Esophagus muscularis mucosa (tissue), 4 donors: Measurements from ENCODE around the gene MPC1. TPM values are rescaled to one million over a fixed set of nuclear protein-coding genes. Genes with fewer than 3 reads are reported as not detected.
"Not testable (repeated sequence)": the region's sequence is repeated elsewhere in the genome, so short reads cannot be mapped to it uniquely, and the experiment has no call there.

Experiments used
- DNase-seq: peaks from one replicate; pipeline ENCODE4 v3.0.0-alpha.2; 2017; ENCODE audit errors: extremely low spot score
- H3K27ac ChIP-seq, 4 donors: fragments of 200-600 bp; sonication (generic); replicated peaks in 1 of 4; 1 replicate in 3 of 4; 2 replicates in 1 of 4; pipeline ENCODE4 v1.5.1; 2016 to 2019; ENCODE audit warnings: mild to moderate bottlenecking in 1 of 4
- H3K27me3 ChIP-seq, 4 donors: fragments of 200-600 bp; sonication (generic); one replicate each; pipeline versions ENCODE4 v1.5.1 to v1.6.0; 2016 to 2019
- H3K36me3 ChIP-seq, 4 donors: fragments of 200-600 bp; sonication (generic); one replicate each; pipeline ENCODE4 v1.5.1; 2016 to 2019
- H3K4me1 ChIP-seq, 4 donors: fragments of 200-600 bp; sonication (generic); one replicate each; pipeline ENCODE4 v1.5.1; 2016 to 2019
- H3K4me3 ChIP-seq, 4 donors: fragments of 200-600 bp; sonication (generic); 1 replicate in 2 of 4; 2 replicates in 2 of 4; pipeline ENCODE4 v1.5.1; 2016 to 2019; ENCODE audit warnings: mild to moderate bottlenecking in 4 of 4, moderate library complexity in 1 of 4
- H3K9me3 ChIP-seq, 4 donors: fragments of 200-600 bp; sonication (generic); 1 replicate in 3 of 4; 2 replicates in 1 of 4; pipeline ENCODE4 v1.5.1; 2016 to 2019
- EP300 ChIP-seq: sonication (generic); formaldehyde crosslinking; IDR thresholded peaks from one replicate; pipeline ENCODE4 v1.6.1; 2017; ENCODE audit warnings: antibody characterized with exemption
- POLR2A ChIP-seq: fragments of 450-650 bp; IDR thresholded peaks from one replicate; pipeline ENCODE4 v1.6.1; 2017; ENCODE audit warnings: antibody characterized with exemption, moderate library complexity, mild to moderate bottlenecking, low read depth
- POLR2AphosphoS5 ChIP-seq, 2 donors: sonication (generic); formaldehyde crosslinking; IDR thresholded peaks; one replicate each; pipeline ENCODE4 v1.6.1; 2017; ENCODE audit warnings: antibody characterized with exemption in 2 of 2
- WGBS: methylation state at CpG from one replicate; pipeline ENCODE4 v1.1.5; 2018; 5-methylcytosine and 5-hydroxymethylcytosine counted together
- intact Hi-C: fragments of 100-400 bp; cut with DNase I; formaldehyde crosslinking; loops from one replicate; pipeline ENCODE4 v1.15.1; 2023
- total RNA-seq, 4 donors: library from RNA; depleted of rRNA; stranded (reverse); fragments of >200 nt; gene quantifications; one replicate each; pipeline versions ENCODE4 v1.1.0 to v1.2.1, GENCODE V29; 2016
- TF ChIP-seq, protein P1 (sequence below), 3 experiments: fragments of 200-600 bp in 2 of 3; fragments of 450-650 bp in 1 of 3; sonication (generic) in 2 of 3; IDR thresholded peaks; one replicate each; pipeline ENCODE4 v1.5.1; 2017 to 2019; ENCODE audit warnings: antibody characterized with exemption in 3 of 3, mild to moderate bottlenecking in 2 of 3, moderate library complexity in 1 of 3

The MPC1 gene
- total RNA-seq, 4 donors from 2014 or later = 54.7 to 68.1 (median 63.1) TPM

DNA sequence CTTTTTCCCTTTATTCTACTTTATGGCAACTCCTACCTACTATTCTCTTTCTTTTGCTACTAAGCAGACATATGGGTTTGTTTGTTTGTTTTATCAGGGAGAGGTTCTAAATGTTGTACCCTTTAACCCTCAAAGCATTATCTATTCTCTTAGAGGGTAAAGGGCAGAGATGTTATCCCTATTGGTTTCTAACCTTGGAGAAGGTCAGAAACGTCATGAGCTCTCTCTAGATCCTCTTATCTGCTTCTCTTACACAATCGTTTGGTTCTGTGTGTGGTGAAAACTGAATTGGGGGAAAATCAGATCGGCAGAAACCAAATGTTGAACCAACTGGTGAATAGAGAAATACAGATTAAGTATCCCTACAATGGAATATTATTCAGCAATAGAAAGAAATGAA is 6.4 kb upstream of the MPC1 start:
- intact Hi-C loops = no loop called here
- no peak for DNase-seq
- Histone ChIP-seq H3K4me1 (peaks cover 2 to 6% (median 3%) of the 10 kb centered on the region in 4 donors), H3K4me3 (no peak overlapping the region), H3K27me3 (peaks cover 0 to 10% (median 0%) of the 10 kb centered on the region in 4 donors), H3K36me3 (no peaks in the 10 kb centered on the region), H3K9me3 (no peaks in the 10 kb centered on the region), H3K27ac (no peak overlapping the region)
- TF ChIP-seq POLR2A = no peak
- TF ChIP-seq, protein P1, sequence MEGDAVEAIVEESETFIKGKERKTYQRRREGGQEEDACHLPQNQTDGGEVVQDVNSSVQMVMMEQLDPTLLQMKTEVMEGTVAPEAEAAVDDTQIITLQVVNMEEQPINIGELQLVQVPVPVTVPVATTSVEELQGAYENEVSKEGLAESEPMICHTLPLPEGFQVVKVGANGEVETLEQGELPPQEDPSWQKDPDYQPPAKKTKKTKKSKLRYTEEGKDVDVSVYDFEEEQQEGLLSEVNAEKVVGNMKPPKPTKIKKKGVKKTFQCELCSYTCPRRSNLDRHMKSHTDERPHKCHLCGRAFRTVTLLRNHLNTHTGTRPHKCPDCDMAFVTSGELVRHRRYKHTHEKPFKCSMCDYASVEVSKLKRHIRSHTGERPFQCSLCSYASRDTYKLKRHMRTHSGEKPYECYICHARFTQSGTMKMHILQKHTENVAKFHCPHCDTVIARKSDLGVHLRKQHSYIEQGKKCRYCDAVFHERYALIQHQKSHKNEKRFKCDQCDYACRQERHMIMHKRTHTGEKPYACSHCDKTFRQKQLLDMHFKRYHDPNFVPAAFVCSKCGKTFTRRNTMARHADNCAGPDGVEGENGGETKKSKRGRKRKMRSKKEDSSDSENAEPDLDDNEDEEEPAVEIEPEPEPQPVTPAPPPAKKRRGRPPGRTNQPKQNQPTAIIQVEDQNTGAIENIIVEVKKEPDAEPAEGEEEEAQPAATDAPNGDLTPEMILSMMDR (IDR thresholded peaks at IDR 0.05) = no peak
- no peak for TF ChIP-seq EP300
- no peak for TF ChIP-seq POLR2AphosphoS5 (IDR thresholded peaks at IDR 0.05)
- 43% methylated on average over 3 of the region's 3 CpGs for WGBS

DNA sequence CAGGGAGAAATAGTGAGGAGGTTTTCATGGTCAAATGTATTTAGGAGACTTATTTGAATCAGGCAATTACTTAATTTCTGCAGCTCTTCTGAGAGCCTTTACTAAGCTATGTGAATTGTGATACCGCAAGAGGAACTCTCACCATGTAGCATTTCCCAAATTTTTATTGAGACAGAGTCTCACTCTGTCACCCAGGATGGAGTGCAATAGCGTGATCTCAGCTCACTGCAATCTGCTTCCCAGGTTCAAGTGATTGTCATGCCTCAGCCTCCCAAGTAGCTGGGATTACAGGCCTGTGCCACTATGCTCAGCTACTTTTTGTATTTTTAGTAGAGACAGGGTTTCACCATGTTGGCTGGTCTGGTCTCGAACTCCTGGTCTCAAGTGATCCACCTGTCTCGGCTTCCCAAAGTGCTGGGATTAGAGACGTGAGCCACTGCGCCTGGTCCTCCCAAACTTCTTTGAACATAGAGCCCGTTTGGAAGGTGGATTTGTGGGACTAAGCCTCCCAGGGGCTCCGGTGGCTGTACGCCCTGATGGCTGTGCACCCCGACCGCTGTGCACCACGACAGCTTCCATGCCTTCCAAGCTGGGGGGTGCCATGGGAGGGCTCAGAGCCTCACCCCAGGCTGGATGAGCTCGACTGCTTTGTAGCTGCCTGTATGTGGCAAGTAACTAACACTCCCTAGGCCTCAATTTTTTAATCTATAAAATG is 5.7 kb upstream of the MPC1 start:
- peaks cover 0 to 4% (median 0%) of the 10 kb centered on the region in 4 donors for H3K27me3 ChIP-seq
- H3K27ac ChIP-seq = no peak overlapping the region
- TF ChIP-seq, protein P1 (IDR thresholded peaks at IDR 0.05) = no peak
- TF ChIP-seq EP300 = no peak
- no peak for TF ChIP-seq POLR2AphosphoS5 (IDR thresholded peaks at IDR 0.05)
- TF ChIP-seq POLR2A = no peak
- no peak for DNase-seq
- H3K36me3 ChIP-seq = no peaks in the 10 kb centered on the region
- no peak overlapping the region for H3K4me3 ChIP-seq
- no peaks in the 10 kb centered on the region for H3K9me3 ChIP-seq
- 90% methylated on average over 11 of the region's 13 CpGs for WGBS
- intact Hi-C loops = no loop called here
- peaks cover 5 to 10% (median 7%) of the 10 kb centered on the region in 4 donors for H3K4me1 ChIP-seq

DNA sequence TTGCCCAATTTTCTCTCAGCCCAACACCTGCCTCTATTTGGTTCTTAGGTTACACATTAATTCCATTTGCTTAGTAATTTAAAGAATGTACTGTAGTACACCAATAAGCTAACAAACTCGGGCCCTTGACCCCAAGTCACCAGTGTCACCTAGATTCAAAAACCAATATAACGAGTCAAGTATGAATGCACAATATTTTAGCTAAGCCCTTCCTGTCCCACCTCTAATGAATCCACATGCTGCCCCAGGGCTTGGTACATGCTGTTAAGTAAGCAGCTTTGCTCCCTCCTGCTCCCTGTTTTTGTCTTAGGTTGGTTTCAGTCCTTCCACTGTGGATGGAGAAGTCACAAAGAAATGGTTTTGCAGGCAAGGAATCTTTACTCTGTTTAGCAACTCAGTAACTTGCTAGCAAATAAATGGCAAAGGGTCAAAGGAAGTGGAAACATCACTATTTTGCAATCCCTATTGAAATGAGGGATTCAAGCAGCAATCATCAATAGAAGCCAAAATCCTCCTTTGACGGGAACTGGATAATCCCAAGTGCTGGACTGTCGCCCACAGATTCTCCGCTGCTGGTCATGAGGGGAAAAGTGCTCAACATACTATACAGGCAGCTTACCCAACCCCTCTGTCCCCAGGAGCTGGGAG is 5.0 kb upstream of the MPC1 start:
- TF ChIP-seq POLR2AphosphoS5 (IDR thresholded peaks at IDR 0.05) (no peak), POLR2A (no peak), EP300 (no peak)
- TF ChIP-seq, protein P1 (IDR thresholded peaks at IDR 0.05) = no peak
- Histone ChIP-seq H3K9me3 (no peaks in the 10 kb centered on the region), H3K36me3 (no peaks in the 10 kb centered on the region), H3K27me3 (no peaks in the 10 kb centered on the region), H3K27ac (no peak overlapping the region), H3K4me1 (peaks cover 5 to 10% (median 7%) of the 10 kb centered on the region in 4 donors), H3K4me3 (no peak overlapping the region)
- DNase-seq = no peak
- intact Hi-C loops = no loop called here
- WGBS = 84% methylated on average over 5 of the region's 5 CpGs

DNA sequence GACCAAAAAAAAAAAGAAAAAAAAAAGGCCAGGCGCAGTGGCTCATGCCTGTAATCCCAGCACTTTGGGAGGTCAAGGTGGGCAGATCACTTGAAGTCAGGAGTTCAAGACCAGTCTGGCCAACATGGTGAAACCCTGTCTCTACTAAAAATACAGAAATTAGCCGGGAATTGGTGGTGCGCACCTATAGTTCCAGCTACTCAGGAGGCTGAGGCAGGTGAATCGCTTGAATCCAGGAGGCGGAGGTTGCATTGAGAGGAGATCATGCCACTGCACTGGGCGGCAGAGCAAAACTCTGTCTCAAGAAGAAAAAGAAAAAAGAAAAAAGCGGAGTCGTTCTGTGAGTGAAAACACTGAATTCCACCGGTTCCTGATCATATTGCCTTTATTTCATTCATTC is 4.4 kb upstream of the MPC1 start:
- WGBS = 95% methylated on average over 9 of the region's 9 CpGs

DNA sequence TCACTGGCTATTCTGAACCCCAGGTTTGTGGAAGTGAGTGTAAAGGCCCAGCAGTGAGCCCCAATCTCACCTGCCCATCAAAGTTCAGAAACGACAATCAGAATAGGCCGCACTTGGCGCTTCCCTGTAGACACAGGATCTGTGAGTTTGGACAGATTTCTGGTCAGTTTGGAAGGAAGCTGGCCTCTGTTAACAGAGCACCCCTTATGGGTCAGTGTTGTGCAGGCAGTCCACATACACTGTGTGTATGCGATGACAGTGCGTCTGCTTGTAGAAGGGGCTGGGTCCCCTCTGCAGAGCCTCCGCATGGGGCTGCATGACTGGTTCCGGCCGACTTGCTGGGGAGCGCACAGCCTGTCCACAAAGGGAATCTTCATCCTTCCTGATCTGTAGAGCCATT is 3.4 kb upstream of the MPC1 start:
- 94% methylated on average over 9 of the region's 9 CpGs for WGBS
- Histone ChIP-seq H3K4me1 (peaks cover 5 to 19% (median 14%) of the 10 kb centered on the region in 4 donors), H3K9me3 (no peaks in the 10 kb centered on the region), H3K27ac (no peak overlapping the region), H3K4me3 (no peak overlapping the region), H3K27me3 (no peaks in the 10 kb centered on the region), H3K36me3 (no peaks in the 10 kb centered on the region)
- intact Hi-C loops = no loop called here
- no peak for TF ChIP-seq POLR2AphosphoS5 (IDR thresholded peaks at IDR 0.05)
- TF ChIP-seq, protein P1 (IDR thresholded peaks at IDR 0.05) = no peak
- TF ChIP-seq EP300 = no peak
- TF ChIP-seq POLR2A = no peak
- no peak for DNase-seq

More for the DNA sequence above, 4.4 kb upstream of the MPC1 start:
- H3K4me1 ChIP-seq = peaks cover 5 to 12% (median 7%) of the 10 kb centered on the region in 4 donors
- H3K36me3 ChIP-seq, DNase-seq, H3K9me3 ChIP-seq, H3K27me3 ChIP-seq, H3K27ac ChIP-seq, H3K4me3 ChIP-seq, intact Hi-C loops: not testable (repeated sequence)
